Common myeloid progenitor, CD34-positive (primary cell): ENCODE measurements around the gene POGLUT2.

Experiments used
- CTCF ChIA-PET: fragments of 350-600 bp; sonication (Branson Sonifier 250); formaldehyde crosslinking; loops from one replicate; lab custom pipeline; 2021; ENCODE audit warnings: antibody characterized with exemption; lab: Charles Lee
- POLR2A ChIA-PET: fragments of 350-600 bp; sonication (Branson Sonifier 250); formaldehyde crosslinking; loops from one replicate; lab custom pipeline; 2021; ENCODE audit warnings: antibody characterized with exemption; lab: Charles Lee
- DNase-seq, 3 donors: peaks; one replicate each; pipeline versions ENCODE4 v3.0.0 to v3.0.0-alpha.2; 2013
- H3K27ac ChIP-seq, 2 experiments: 1 replicate in 1 of 2; 2 replicates in 1 of 2; pipeline ENCODE4 v1.7.0; 2013; ENCODE audit warnings: inconsistent platforms in 2 of 2, low read length in 2 of 2, mild to moderate bottlenecking in 2 of 2, low read depth in 1 of 2, moderate library complexity in 1 of 2; ENCODE audit not compliant: severe bottlenecking in 2 of 2, insufficient read depth in 1 of 2, poor library complexity in 1 of 2
- H3K27me3 ChIP-seq, 5 experiments: replicated peaks in 2 of 5; 1 replicate in 3 of 5; 2 replicates in 2 of 5; pipeline versions ENCODE4 v1.6.1 to v1.7.0; 2013; ENCODE audit warnings: low read length in 4 of 5, mild to moderate bottlenecking in 2 of 5, moderate library complexity in 2 of 5, inconsistent platforms in 1 of 5; ENCODE audit not compliant: insufficient read depth in 5 of 5, control insufficient read depth in 4 of 5
- H3K36me3 ChIP-seq, 4 experiments: 1 replicate in 2 of 4; 2 replicates in 2 of 4; pipeline versions ENCODE4 v1.6.1 to v1.7.0; 2013; ENCODE audit warnings: low read length in 3 of 4, control low read depth in 1 of 4, mild to moderate bottlenecking in 1 of 4; ENCODE audit not compliant: control insufficient read depth in 4 of 4, insufficient read depth in 4 of 4
- H3K4me1 ChIP-seq, 4 experiments: 1 replicate in 3 of 4; 2 replicates in 1 of 4; pipeline versions ENCODE4 v1.6.1 to v1.7.1; 2013; ENCODE audit warnings: low read length in 3 of 4, mild to moderate bottlenecking in 3 of 4, control low read depth in 1 of 4, inconsistent platforms in 1 of 4, moderate library complexity in 1 of 4; ENCODE audit not compliant: control insufficient read depth in 4 of 4, insufficient read depth in 4 of 4; ENCODE audit errors: control extremely low read depth in 1 of 4
- H3K4me3 ChIP-seq, 7 experiments: 1 replicate in 4 of 7; 2 replicates in 3 of 7; pipeline versions ENCODE4 v1.5.1 to v1.7.0; 2013; ENCODE audit warnings: mild to moderate bottlenecking in 7 of 7, low read length in 6 of 7, moderate library complexity in 6 of 7, inconsistent platforms in 2 of 7, low read depth in 2 of 7, control low read depth in 1 of 7; ENCODE audit not compliant: insufficient read depth in 4 of 7, control insufficient read depth in 1 of 7; ENCODE audit errors: extremely low read depth in 1 of 7
- H3K9me3 ChIP-seq, 5 experiments: 1 replicate in 4 of 5; 2 replicates in 1 of 5; pipeline versions ENCODE4 v1.6.1 to v1.7.1; 2013; ENCODE audit warnings: low read length in 4 of 5, mild to moderate bottlenecking in 2 of 5, inconsistent platforms in 1 of 5, low read depth in 1 of 5, moderate library complexity in 1 of 5; ENCODE audit not compliant: control insufficient read depth in 4 of 5, insufficient read depth in 2 of 5; ENCODE audit errors: control extremely low read depth in 1 of 5
- WGBS: methylation state at CpG from one replicate; pipeline ENCODE4 v1.1.5; 2013; ENCODE audit not compliant: insufficient coverage; 5-methylcytosine and 5-hydroxymethylcytosine counted together

Gene POGLUT2

DNA sequence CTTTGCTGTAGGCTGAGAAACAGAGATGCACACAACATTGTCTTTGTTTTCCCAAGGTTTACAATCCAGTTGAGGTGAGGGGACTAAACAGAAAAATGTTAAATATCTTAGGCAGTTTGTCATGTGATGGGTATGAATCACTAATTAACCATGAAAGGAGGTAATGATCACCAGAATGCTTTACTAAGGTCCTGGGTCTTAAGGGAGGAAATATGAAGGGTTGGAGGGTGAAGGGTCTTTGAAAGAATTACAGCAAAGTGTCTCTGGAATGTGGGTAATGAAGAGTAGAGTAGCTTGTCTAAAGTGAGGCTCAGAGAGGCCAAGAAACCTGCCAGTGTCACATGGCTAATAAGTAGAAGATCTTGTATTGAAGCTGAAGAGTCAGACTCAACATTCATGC lies 19.1 kb upstream of the POGLUT2 start:
- Histone ChIP-seq H3K9me3 (peaks cover 0 to 3% (median 0%) of the 10 kb centered on the region in 5 experiments), H3K4me3 (no peak overlapping the region), H3K27ac (no peak overlapping the region), H3K4me1 (peaks cover 0 to under 1% (median 0%) of the 10 kb centered on the region in 4 experiments), H3K36me3 (peaks cover 15 to 66% (median 36%) of the 10 kb centered on the region in 4 experiments), H3K27me3 (no peaks in the 10 kb centered on the region)
- ChIA-PET POLR2A (no interaction called here), CTCF (interaction anchor here (1.0 kb wide), 1 partner anchor 238 kb away, joined by 3 read pairs; no protein-coding TSS in a partner anchor)
- no peak for DNase-seq

DNA sequence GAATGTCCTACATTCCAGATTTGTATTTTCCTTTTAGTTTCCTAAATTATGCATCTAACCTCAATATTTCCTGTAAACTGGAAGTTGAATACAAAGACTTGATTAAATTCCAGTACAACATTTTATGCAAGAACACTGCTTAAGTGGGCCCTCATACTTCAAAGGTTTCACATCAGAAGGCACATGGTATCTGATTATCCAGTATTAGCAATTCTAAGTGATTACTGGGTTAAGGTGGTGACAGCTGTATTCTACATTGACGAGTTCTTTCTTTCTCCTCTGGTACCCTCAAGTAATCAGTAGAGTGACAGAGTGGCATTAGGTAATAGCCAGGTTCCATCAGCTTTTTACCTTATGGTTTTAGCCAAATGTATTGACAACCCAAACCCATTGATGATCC lies 18.5 kb upstream of the POGLUT2 start:
- POLR2A ChIA-PET: no interaction called here
- no CpG with 5 or more reads among the region's 1 CpG for WGBS
- Histone ChIP-seq H3K4me3 (no peak overlapping the region), H3K36me3 (peaks cover 14 to 59% (median 33%) of the 10 kb centered on the region in 4 experiments), H3K4me1 (peaks cover 0 to 6% (median 0%) of the 10 kb centered on the region in 4 experiments), H3K27ac (no peak overlapping the region), H3K9me3 (no peaks in the 10 kb centered on the region), H3K27me3 (no peaks in the 10 kb centered on the region)
- CTCF ChIA-PET: interaction anchor here (0.6 kb wide), 1 partner anchor 47 kb away, joined by 4 read pairs; no protein-coding TSS in a partner anchor
- DNase-seq: no peak

- 97% methylated on average over 3 of the region's 4 CpGs for WGBS
- H3K4me3 ChIP-seq: no peak overlapping the region
- H3K9me3 ChIP-seq: peaks cover 0 to 3% (median 0%) of the 10 kb centered on the region in 5 experiments
- H3K4me1 ChIP-seq: peaks cover 0 to 6% (median 0%) of the 10 kb centered on the region in 4 experiments
- H3K36me3 ChIP-seq: peaks cover 9 to 57% (median 28%) of the 10 kb centered on the region in 4 experiments
- no peak for DNase-seq
- ChIA-PET POLR2A (no interaction called here), CTCF (no interaction called here)
- H3K27me3 ChIP-seq: no peaks in the 10 kb centered on the region
- no peak overlapping the region for H3K27ac ChIP-seq
These were observed 17.9 kb upstream of the POGLUT2 start for GRCh38 chr13:102816708-102817107.

DNA sequence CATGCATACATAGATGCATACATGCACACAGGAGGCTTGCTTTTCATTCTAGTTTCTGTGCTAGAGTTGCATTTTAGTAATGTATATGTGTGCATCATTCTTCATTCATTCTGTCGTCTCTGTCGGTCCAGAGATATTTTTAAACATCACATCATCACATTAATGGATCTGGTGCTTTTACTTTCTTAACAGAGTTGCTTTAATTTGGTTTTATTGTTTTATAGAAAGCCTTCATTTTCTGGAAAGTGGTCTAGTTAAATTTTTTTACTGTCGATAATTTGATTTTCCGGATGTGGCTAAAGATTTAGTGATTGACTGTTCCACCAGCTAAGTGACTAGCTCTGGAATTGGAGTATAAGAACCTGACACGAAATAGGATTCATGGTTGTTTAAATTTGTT lies 17.0 kb upstream of the POGLUT2 start:
- Histone ChIP-seq H3K4me3 (no peak overlapping the region), H3K36me3 (peaks cover 9 to 58% (median 29%) of the 10 kb centered on the region in 4 experiments), H3K27me3 (no peaks in the 10 kb centered on the region), H3K27ac (peak overlapping the region in 1 of 2 experiments; percentile 4), H3K9me3 (peaks cover 1 to 7% (median 4%) of the 10 kb centered on the region in 5 experiments), H3K4me1 (peaks cover 0 to 6% (median 0%) of the 10 kb centered on the region in 4 experiments)
- ChIA-PET CTCF (interaction anchor here (1.0 kb wide), 1 partner anchor 14 kb away, joined by 3 read pairs; no protein-coding TSS in a partner anchor), POLR2A (no interaction called here)
- no CpG with 5 or more reads among the region's 5 CpGs for WGBS
- no peak for DNase-seq

- Histone ChIP-seq H3K27me3 (no peaks in the 10 kb centered on the region), H3K9me3 (peaks cover 1 to 15% (median 8%) of the 10 kb centered on the region in 5 experiments), H3K36me3 (peaks cover 9 to 63% (median 29%) of the 10 kb centered on the region in 4 experiments), H3K4me3 (no peak overlapping the region), H3K4me1 (peaks cover 0 to 6% (median 0%) of the 10 kb centered on the region in 4 experiments), H3K27ac (no peak overlapping the region)
- ChIA-PET CTCF (interaction anchor here (0.5 to 2.6 kb wide), 2 partner anchors 14 to 152 kb away, joined by 3 to 8 read pairs; no protein-coding TSS in a partner anchor), POLR2A (no interaction called here)
- DNase-seq: no peak
- no CpG with 5 or more reads among the region's 6 CpGs for WGBS
These were observed 16.0 kb upstream of the POGLUT2 start for GRCh38 chr13:102814793-102815192.

- 100% methylated on average over 6 of the region's 7 CpGs for WGBS
- peaks cover 9 to 61% (median 26%) of the 10 kb centered on the region in 4 experiments for H3K36me3 ChIP-seq
- no peak overlapping the region for H3K4me3 ChIP-seq
- ChIA-PET CTCF (interaction anchor here (0.8 to 2.6 kb wide), 4 partner anchors 12 to 14 kb away, joined by 3 to 8 read pairs (median 4); no protein-coding TSS in a partner anchor), POLR2A (no interaction called here)
- peaks cover 0 to 6% (median 0%) of the 10 kb centered on the region in 4 experiments for H3K4me1 ChIP-seq
- no peaks in the 10 kb centered on the region for H3K27me3 ChIP-seq
- H3K9me3 ChIP-seq: peaks cover 1 to 15% (median 8%) of the 10 kb centered on the region in 5 experiments
- no peak overlapping the region for H3K27ac ChIP-seq
- DNase-seq: no peak
These were observed 15.3 kb upstream of the POGLUT2 start for GRCh38 chr13:102814025-102814607.
